ENCODE results near the gene TPST2. TPM values are rescaled to one million over a fixed set of nuclear protein-coding genes. Genes with fewer than 3 reads are reported as not detected.
"Not testable (repeated sequence)": the region's sequence is repeated elsewhere in the genome, so short reads cannot be mapped to it uniquely, and the experiment has no call there.

Gene TPST2
- total and polyA plus RNA-seq, 2 experiments from 2014 or later = 35.1 to 58.3 TPM

- TF ChIP-seq EZH2 (IDR thresholded peaks at IDR 0.05; ENCODE audit: insufficient read depth, poor library complexity, severe bottlenecking) (no peak), EZH2phosphoT487 (IDR thresholded peaks at IDR 0.05; ENCODE audit: insufficient read depth, low read depth) (no peak)
- H2AFZ ChIP-seq = no peak overlapping the region
- H3K9me3 ChIP-seq (ENCODE audit: low read depth) = no peaks in the 10 kb centered on the region
- H3K4me1 ChIP-seq (ENCODE audit: insufficient read depth) = peaks cover 11% of the 10 kb centered on the region
- no peaks in the 10 kb centered on the region for H3K79me2 ChIP-seq (ENCODE audit: insufficient read depth)
- 0 out of 2 replicates have a peak, but pooled peaks cover 7% of the 10 kb centered on the region for H3K27me3 ChIP-seq (replicated peaks; ENCODE audit: insufficient read depth)
- H3K4me3 ChIP-seq = no peak overlapping the region
- H3F3A ChIP-seq (ENCODE audit: insufficient read depth) = no peaks in the 10 kb centered on the region
- H3K36me3 ChIP-seq (ENCODE audit: low read depth) = no peaks in the 10 kb centered on the region
- WGBS, 2 experiments (ENCODE audit: low coverage in 1 of 2, low lambda C conversion rate in 2 of 2, missing lambda C conversion rate in 2 of 2) = 37% methylated on average over 14 of the region's 14 CpGs
- H4K20me1 ChIP-seq (ENCODE audit: insufficient read depth) = no peaks in the 10 kb centered on the region
- H3K9ac ChIP-seq = no peak overlapping the region
- no peak overlapping the region for H3K27ac ChIP-seq
- no peaks in the 10 kb centered on the region for H3K9me2 ChIP-seq (ENCODE audit: insufficient read depth)
- H3K4me2 ChIP-seq (ENCODE audit: unreplicated experiment) = no peak overlapping the region
- in situ Hi-C loops (cut with MboI) = no loop called here
- DNase-seq = no peak
These were observed 24.4 kb upstream of the TPST2 start for GRCh38 chr22:26614322-26614721.

GRCh38 chr22:26613753-26614152 is 23.8 kb upstream of the TPST2 start:
- peaks cover 11% of the 10 kb centered on the region for H3K4me1 ChIP-seq (ENCODE audit: insufficient read depth)
- H3K9me3 ChIP-seq (ENCODE audit: low read depth); H3K4me3 ChIP-seq; H3F3A ChIP-seq (ENCODE audit: insufficient read depth); H3K9me2 ChIP-seq (ENCODE audit: insufficient read depth); in situ Hi-C loops (cut with MboI); H3K79me2 ChIP-seq (ENCODE audit: insufficient read depth); H3K9ac ChIP-seq; H3K27ac ChIP-seq; H3K36me3 ChIP-seq (ENCODE audit: low read depth); H4K20me1 ChIP-seq (ENCODE audit: insufficient read depth); H2AFZ ChIP-seq; H3K27me3 ChIP-seq (replicated peaks; ENCODE audit: insufficient read depth); DNase-seq; H3K4me2 ChIP-seq (ENCODE audit: unreplicated experiment): not testable (repeated sequence)
- 13 to 15% methylated on average over 10 of the region's 10 CpGs for WGBS, 2 experiments (ENCODE audit: low coverage in 1 of 2, low lambda C conversion rate in 2 of 2, missing lambda C conversion rate in 2 of 2)

GRCh38 chr22:26612652-26613051 is 22.7 kb upstream of the TPST2 start:
- no peak overlapping the region for H3K4me3 ChIP-seq
- H3K27ac ChIP-seq = no peak overlapping the region
- TF ChIP-seq EZH2 (IDR thresholded peaks at IDR 0.05; ENCODE audit: insufficient read depth, poor library complexity, severe bottlenecking) = no peak
- no peak for TF ChIP-seq EZH2phosphoT487 (IDR thresholded peaks at IDR 0.05; ENCODE audit: insufficient read depth, low read depth)
- H3K9me2 ChIP-seq (ENCODE audit: insufficient read depth) = no peaks in the 10 kb centered on the region
- 81 to 83% methylated on average over 4 of the region's 4 CpGs for WGBS, 2 experiments (ENCODE audit: low coverage in 1 of 2, low lambda C conversion rate in 2 of 2, missing lambda C conversion rate in 2 of 2)
- H3F3A ChIP-seq (ENCODE audit: insufficient read depth) = no peaks in the 10 kb centered on the region
- no peak overlapping the region for H3K4me2 ChIP-seq (ENCODE audit: unreplicated experiment)
- H3K27me3 ChIP-seq (replicated peaks; ENCODE audit: insufficient read depth) = 0 out of 2 replicates have a peak, but pooled peaks cover 7% of the 10 kb centered on the region
- H3K9ac ChIP-seq = no peak overlapping the region
- no peaks in the 10 kb centered on the region for H3K36me3 ChIP-seq (ENCODE audit: low read depth)
- no peak overlapping the region for H2AFZ ChIP-seq
- in situ Hi-C loops (cut with MboI) = no loop called here
- peaks cover 11% of the 10 kb centered on the region for H3K4me1 ChIP-seq (ENCODE audit: insufficient read depth)
- no peak for DNase-seq
- H4K20me1 ChIP-seq (ENCODE audit: insufficient read depth) = no peaks in the 10 kb centered on the region
- H3K9me3 ChIP-seq (ENCODE audit: low read depth) = no peaks in the 10 kb centered on the region
- H3K79me2 ChIP-seq (ENCODE audit: insufficient read depth) = no peaks in the 10 kb centered on the region

DNA sequence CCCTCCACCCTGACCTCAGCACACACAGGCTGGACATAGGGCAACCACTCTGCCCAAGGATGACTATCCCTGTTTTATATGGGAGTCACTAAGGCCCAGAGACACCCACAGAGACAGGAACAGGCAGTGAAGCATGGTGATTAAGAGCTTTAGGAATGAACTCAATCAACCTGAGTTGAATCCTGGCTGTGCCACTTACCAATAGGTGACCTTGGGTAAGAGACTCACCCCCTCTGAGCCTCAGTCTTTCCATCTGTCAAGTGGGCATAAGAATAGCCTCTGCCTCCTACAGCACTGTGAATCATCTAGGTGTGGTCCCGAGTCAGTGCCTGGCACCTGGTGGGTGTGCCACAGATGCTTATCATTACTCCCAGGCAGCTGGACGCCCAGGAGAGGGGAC is 21.1 kb upstream of the TPST2 start:
- H3K27ac ChIP-seq = no peak overlapping the region
- no peak overlapping the region for H3K4me3 ChIP-seq

More for the DNA sequence above, 21.1 kb upstream of the TPST2 start:
- no peak for TF ChIP-seq EZH2 (IDR thresholded peaks at IDR 0.05; ENCODE audit: insufficient read depth, poor library complexity, severe bottlenecking)
- TF ChIP-seq EZH2phosphoT487 (IDR thresholded peaks at IDR 0.05; ENCODE audit: insufficient read depth, low read depth) = no peak
- peak; percentile 47 for DNase-seq
- Histone ChIP-seq H3K36me3 (ENCODE audit: low read depth) (no peaks in the 10 kb centered on the region), H2AFZ (0 out of 2 replicates have a peak overlapping the region, but pooled peaks have one; percentile 3), H3K9me2 (ENCODE audit: insufficient read depth) (no peaks in the 10 kb centered on the region), H3K27me3 (replicated peaks; ENCODE audit: insufficient read depth) (0 out of 2 replicates have a peak, but pooled peaks cover 7% of the 10 kb centered on the region), H3K9ac (no peak overlapping the region), H4K20me1 (ENCODE audit: insufficient read depth) (no peaks in the 10 kb centered on the region), H3K4me2 (ENCODE audit: unreplicated experiment) (peak overlapping the region; percentile 5), H3F3A (ENCODE audit: insufficient read depth) (no peaks in the 10 kb centered on the region), H3K4me1 (ENCODE audit: insufficient read depth) (peaks cover 11% of the 10 kb centered on the region), H3K9me3 (ENCODE audit: low read depth) (no peaks in the 10 kb centered on the region), H3K79me2 (ENCODE audit: insufficient read depth) (no peaks in the 10 kb centered on the region)
- WGBS, 2 experiments (ENCODE audit: low coverage in 1 of 2, low lambda C conversion rate in 2 of 2, missing lambda C conversion rate in 2 of 2) = 37 to 42% methylated on average over 2 of the region's 2 CpGs
- in situ Hi-C loops (cut with MboI) = no loop called here

Data from GM23248 (cell line).